GM19023 (cell line): Measurements from ENCODE around the gene NAPA.

Experiments used
- ATAC-seq: cut with Tn5 transposase; IDR thresholded peaks from one replicate; pipeline ENCODE4 v1.9.1; 2021; ENCODE audit warnings: mild to moderate bottlenecking, moderate library complexity; ENCODE audit not compliant: unreplicated experiment

NAPA gene

DNA sequence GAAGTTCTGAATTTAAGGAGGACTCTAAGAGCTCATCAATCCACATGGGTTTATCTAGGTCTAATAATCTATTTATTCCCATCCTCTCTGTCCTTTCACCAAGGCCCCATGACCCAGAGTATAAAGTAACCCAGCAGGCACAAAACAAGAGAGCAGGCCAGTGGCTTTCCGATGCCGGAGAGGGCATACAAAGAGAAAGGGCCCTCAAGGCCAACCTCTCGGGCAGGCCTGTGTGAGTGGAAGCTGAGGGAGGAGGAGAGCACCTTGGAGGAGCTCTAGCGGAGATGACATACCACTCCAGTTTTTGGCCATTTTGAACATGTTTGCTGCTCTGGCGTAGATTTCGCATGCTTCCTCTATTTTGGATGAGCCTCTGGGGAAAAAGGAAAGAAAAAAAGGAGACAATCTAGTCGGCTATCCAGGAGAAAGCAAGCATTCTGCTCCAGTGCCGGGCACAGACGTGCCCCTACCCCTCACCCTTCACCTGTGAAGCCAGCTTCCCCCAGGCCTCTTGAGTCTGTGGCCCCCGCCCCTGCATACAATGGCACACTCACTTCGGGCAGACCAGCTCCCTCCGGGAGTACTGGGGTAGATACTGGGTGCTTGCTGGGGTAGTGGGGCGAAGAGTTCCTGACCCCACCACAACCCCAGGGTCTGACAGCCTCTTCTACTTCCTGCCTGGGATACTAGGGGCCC, 11.6 kb downstream of the NAPA start:
- ATAC-seq = no peak

- ATAC-seq = no peak
These were observed 14.7 kb downstream of the NAPA start for GRCh38 chr19:47499863-47500830.

DNA sequence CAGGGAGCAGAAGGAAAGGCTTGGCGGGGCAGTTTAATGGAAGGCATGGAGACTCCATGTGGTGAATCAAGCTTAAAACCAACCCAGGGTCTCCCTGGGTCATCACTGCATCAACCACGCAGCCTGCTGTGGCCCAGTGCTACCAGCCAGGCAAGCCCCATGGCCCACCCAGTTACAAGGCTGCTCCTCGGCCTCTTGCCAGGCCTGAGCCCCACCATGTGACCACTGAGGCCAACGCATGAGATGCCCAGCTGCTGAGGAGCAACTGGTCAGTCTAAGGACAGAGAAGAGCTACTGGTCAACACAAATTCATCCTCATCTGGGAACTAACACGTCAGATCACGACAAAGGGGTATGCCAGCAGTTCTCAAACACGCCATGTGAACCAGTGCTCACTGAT, 15.5 kb downstream of the NAPA start:
- no peak for ATAC-seq

DNA sequence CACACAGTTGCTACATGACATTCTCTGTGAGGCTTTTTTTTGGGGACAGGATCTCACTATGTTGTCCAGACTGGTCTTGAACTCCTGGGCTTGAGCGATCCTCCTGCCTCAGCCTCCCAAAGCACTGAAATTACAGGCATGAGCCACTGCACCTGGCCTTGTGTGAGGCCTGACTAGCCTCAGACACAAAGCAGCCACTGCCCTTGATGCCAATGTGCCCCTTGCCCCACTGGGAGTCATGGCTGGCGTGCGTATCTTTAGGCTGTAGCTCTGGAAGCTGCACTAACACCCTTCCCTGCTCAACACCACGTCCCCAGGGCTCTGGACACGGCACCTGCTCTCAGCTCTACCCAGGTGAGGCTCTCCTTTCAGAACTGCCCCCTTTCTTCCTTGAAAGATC, 16.3 kb downstream of the NAPA start:
- ATAC-seq = no peak

DNA sequence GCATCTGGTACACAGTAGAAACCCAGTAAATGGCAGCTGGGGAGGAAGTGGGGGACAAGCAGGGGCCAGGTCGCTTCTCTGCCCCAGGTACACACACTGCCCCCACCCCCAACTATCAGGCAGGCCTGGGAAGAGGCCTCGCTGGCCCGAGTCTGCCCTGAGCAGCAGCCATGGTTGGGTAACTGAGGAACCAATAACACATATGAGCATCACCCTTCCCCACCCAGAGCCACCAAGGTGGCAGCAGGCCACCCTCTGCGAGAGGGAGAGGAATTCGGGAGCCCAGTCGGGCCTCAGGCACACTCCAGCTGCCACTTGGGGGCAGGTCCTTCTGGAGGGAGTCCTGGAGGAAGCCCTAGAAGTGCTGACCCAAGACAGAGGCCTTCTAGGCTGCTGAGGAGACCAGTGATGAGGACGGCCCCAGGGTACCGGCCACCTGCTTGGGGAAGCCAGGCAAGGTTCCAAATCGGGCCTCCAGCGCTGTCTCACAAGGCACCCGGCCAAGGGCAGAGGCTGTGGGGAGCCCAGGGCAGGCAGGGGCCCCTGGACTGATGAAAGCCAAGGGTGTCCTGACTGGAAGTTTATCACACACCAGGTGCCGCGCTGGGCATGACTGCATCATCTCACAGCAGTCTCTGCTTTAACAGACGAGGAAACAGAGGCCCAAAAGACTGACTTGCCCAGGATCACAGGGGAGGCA, 16.9 kb downstream of the NAPA start:
- no peak for ATAC-seq

GRCh38 chr19:47497050-47497766, 17.7 kb downstream of the NAPA start:
- ATAC-seq = no peak

GRCh38 chr19:47495478-47496372, 19.1 kb downstream of the NAPA start:
- ATAC-seq = no peak

DNA sequence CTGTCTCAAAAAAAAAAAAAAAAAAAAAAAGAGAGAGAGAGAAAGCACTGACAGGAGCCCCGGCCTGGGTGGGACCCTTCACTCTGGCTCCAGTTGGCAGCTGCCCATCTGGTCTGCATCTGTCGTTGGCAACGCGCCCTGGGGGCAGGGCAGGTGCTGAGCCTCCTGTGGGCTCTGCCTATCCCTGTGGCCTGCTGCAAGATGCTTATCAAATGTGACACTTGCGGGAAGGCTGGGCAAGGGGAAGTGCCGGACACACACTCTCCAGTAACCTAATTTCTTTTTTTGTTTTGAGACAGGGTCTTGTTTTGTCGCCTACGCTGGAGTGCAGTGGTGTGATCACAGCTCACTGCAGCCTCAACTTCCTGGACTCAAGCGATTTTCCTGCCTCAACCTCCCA, 20.1 kb downstream of the NAPA start:
- no peak for ATAC-seq

GRCh38 chr19:47494211-47494547, 20.7 kb downstream of the NAPA start:
- ATAC-seq = no peak

DNA sequence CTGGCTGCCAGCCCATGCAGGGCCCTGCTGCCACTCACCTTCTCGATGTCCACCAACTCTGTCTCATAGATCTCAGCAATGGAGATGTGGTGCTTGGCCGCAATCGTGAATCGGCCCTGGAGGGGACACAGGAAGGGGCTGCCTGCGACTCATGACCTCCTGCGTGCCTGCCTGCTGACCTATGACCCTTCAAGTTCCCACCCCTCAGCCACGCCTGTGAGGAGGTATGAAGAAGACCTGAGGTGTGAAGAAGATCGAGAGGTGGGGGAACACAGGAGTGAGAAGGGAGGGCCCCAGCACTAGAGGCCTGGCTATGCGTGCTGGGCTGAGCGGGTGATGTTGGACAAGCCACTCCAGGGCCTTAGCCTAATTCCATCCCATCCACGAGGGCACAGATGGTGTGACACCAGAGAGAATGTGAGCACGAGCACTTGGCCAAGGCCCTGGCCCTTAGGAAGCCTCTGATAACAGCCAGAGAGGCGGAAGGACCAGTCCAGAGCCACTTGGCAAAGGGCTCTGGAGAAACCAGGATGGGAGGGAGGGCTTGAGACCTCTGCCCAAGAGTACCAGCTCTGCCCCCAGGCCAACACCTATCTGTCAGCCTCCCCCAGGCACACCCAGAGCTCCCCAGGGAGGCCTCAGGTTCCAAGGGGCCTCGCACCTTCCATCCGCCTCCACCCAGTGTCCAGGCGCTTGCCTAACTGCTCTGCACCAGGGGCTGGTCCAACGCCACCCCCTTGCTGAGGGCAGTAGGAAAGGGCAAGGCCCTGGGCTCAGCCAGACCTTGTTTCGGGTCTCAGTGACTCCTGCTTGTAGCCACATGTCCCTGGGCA, 21.3 kb downstream of the NAPA start:
- no peak for ATAC-seq

GRCh38 chr19:47492571-47493377, 22.1 kb downstream of the NAPA start:
- ATAC-seq = no peak

DNA sequence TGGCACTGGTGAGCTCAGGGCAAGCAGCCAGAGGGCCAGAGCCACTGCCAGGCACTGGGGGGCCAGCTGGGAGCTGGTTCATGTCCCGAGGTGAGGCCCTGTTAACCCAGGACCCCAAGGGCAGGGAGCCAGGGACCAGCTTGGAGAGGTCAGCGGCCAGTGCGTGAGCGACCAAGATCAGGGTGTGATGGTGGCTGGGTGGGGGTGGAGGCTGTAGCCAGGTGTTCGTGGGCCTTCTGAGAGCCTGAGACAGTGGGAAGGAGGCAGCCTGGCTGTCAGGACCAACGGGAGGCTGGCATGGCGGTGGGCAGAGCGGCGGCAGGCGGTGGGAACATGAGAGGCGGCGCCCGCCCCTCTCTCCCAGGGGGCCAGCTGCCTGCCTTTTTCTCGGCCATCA, 22.7 kb downstream of the NAPA start:
- ATAC-seq = no peak

GRCh38 chr19:47491358-47492136, 23.3 kb downstream of the NAPA start:
- no peak for ATAC-seq

GRCh38 chr19:47490847-47491246, 24.0 kb downstream of the NAPA start:
- ATAC-seq = no peak

GRCh38 chr19:47490031-47490430, 24.8 kb downstream of the NAPA start:
- no peak for ATAC-seq

GRCh38 chr19:47489072-47489914, 25.6 kb downstream of the NAPA start:
- no peak for ATAC-seq
